IPS DF 4.7 (cell line): ENCODE results near the gene ZDHHC14.

Experiments
- DNase-seq: peaks from one replicate; pipeline ENCODE4 v3.0.0-alpha.2; 2013; ENCODE audit warnings: low spot score; ENCODE audit errors: extremely low read depth

The ZDHHC14 gene

GRCh38 chr6:157663261-157663660 lies 282.3 kb downstream of the ZDHHC14 start:
- no peak for DNase-seq

DNA sequence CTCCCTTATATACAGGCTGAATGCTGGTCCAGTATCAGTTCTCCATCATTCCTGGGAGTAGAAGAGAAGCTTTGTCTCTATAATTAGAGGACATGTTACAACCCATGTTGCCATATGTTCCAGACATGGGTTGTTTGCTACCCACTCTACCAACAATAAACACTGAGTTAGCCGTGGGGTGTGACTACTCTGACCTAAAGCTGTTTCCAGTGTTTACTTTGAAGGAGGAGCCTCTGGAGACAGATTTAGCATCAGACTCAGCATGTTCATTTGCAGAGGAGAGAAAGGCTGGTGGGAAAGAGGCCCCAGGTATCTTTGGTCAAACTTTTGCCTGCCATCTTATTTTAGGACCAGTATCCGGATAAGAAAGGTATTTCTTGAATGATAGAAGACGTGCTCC lies 284.2 kb downstream of the ZDHHC14 start:
- no peak for DNase-seq

GRCh38 chr6:157666729-157667128 lies 285.7 kb downstream of the ZDHHC14 start:
- no peak for DNase-seq

GRCh38 chr6:157667211-157668008 lies 286.4 kb downstream of the ZDHHC14 start:
- DNase-seq: peak; percentile 56

DNA sequence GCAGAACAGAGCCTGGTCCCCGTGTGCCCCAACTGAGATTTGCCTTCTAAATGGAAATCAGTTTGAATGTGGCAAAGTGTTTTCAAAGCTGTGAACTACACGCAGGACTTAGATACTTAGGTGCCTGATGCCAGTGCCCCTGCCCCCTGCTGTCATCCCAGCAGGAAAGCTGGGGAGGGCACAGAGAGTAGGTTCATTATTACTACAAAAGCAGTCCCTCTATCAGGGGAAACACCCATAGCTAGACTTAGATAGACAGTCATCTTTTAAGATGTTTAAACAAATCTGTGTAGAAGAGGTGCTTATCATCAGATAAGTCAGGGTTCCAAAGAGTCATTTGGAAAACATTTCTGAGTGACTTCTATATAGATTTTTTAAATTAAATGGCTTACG lies 287.0 kb downstream of the ZDHHC14 start:
- no peak for DNase-seq

- no peak for DNase-seq
Observed at GRCh38 chr6:157668713-157669112, 287.7 kb downstream of the ZDHHC14 start.

GRCh38 chr6:157669323-157669722 lies 288.3 kb downstream of the ZDHHC14 start:
- no peak for DNase-seq

GRCh38 chr6:157669747-157670216 lies 288.8 kb downstream of the ZDHHC14 start:
- peak; percentile 28 for DNase-seq

GRCh38 chr6:157670466-157671186 lies 289.6 kb downstream of the ZDHHC14 start:
- no peak for DNase-seq

GRCh38 chr6:157672726-157673412 lies 291.9 kb downstream of the ZDHHC14 start:
- no peak for DNase-seq

GRCh38 chr6:157673596-157673995 lies 292.6 kb downstream of the ZDHHC14 start:
- DNase-seq: no peak

GRCh38 chr6:157674061-157674460 lies 293.1 kb downstream of the ZDHHC14 start:
- no peak for DNase-seq

GRCh38 chr6:157675831-157676230 lies 294.8 kb downstream of the ZDHHC14 start:
- DNase-seq: no peak

GRCh38 chr6:157676241-157676640 lies 295.3 kb downstream of the ZDHHC14 start:
- DNase-seq: no peak

- DNase-seq: no peak
Observed at GRCh38 chr6:157677235-157677634, 296.2 kb downstream of the ZDHHC14 start.

DNA sequence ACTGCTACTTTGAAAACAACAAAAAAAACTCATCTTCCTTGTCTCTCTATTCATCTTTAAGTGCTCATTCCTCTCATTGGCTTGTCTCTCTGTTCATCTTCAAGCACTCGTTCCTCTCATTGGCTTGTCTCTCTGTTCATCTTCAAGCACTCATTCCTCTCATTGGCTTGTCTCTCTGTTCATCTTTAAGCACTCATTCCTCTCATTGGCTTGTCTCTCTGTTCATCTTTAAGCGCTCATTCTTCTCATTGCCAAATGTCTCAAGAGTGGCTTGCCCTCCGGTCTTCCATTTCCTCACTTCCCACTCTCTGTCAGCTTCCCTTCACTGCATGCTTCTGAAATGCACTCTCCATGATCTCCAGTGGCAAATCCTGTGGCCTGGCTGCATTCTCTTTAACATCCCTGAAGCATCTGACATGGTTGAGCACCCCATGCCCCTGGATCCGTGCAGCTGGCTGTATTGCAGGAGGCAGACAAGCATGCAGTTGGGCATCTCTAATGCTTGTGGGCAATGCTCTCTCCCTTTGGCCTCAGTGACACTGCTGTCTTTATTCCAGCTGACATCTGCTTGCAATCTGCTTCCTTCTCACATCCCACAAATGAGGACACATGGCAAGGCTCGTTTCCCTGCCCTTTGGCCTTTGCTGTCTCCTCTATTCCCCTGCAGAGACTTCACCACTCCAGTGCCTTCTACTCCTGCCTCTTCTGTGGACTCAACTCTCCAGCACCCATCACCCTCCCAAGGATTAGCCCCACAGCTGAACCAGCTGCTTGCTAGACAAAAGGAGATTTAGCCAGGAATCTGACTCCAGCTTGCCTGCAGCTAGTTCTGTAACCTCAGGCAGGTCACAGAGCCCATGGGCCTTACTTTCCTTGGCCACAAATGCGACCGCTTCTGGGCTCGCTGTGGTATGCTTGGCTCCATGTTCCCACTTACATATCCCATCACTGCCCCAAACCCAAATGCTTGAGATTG lies 298.9 kb downstream of the ZDHHC14 start:
- no peak for DNase-seq

GRCh38 chr6:157681041-157681650 lies 300.2 kb downstream of the ZDHHC14 start:
- DNase-seq: no peak

DNA sequence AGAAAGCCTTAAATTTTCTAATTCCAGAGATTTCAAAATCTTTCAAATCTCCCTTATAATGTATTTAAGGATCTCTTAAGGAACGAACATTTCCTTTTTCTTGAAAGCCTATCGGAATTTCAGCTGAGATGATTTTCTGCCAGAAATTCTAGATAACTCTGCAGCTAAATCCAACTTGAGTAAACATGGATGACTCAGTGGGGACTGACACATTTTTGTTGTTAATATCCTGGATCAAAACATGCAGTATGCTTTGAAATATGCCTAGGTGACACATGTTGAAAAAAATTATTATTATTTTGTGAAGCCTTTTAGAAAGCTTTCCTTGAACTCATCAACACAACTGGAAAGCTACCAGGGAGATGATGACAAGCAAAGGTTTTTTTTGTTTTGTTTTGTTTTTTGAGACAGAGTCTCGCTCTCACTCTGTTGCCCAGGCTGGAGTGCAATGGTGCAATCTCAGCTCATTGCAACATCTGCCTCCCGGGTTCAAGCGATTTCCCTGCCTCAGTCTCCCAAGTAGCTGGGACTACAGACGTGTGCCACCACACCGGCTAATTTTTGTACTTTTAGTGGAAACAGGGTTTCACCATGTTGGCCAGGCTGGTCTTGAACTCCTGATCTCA lies 302.0 kb downstream of the ZDHHC14 start:
- DNase-seq: no peak

DNA sequence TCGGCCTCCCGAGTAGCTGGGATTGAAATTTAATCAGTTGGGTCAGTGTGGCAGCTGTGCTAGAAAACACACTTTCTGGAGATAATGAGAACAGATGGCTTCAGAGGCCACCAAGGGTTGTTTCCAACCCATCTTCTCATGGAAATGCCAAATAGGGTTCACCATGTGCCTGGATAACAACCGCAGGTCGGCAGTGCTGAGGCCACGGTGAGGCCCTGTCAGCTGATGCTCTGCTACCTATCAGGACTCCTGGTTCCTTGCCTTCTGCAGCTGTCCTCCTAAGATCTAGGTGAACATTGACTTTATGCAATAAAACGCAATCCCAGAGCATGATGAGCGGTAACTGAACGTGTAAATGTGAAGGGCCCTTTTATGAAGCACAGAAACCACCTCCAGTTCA lies 302.7 kb downstream of the ZDHHC14 start:
- DNase-seq: no peak
